GM12891 (cell line): ENCODE measurements around the gene CEP57.
"Not testable (repeated sequence)": the region's sequence is repeated elsewhere in the genome, so short reads cannot be mapped to it uniquely, and the experiment has no call there.

Experiments
- POLR2A ChIP-seq: IDR thresholded peaks from 2 replicates; pipeline ENCODE4 v1.6.1; 2011; ENCODE audit warnings: low read depth, low read length, control low read depth
- POLR2AphosphoS5 ChIP-seq: IDR thresholded peaks from 2 replicates; pipeline ENCODE4 v1.6.1; 2011; ENCODE audit warnings: low read depth, low read length, control low read depth
- TAF1 ChIP-seq: IDR thresholded peaks from 2 replicates; pipeline ENCODE4 v1.6.1; 2011; ENCODE audit warnings: low read depth, low read length, control low read depth

DNA sequence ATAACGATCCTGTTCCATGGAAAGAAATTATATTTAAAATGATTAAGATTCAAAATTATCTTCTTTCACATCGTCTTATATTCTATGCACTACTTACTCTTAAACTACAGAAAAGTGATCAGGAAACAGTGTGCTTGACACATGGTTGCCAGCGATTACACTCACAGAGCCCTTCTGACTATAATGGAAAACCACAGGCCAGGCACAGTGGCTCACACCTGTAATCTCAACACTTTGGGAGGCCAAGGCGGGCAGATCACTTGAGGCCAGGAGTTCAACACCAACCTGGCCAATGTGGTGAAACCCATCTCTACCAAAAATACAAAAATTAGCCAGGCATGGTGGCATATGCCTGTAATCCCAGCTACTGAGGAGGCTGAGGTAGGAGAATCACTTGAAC is 69.7 kb downstream of the CEP57 start:
- TF ChIP-seq POLR2A, TAF1, POLR2AphosphoS5: not testable (repeated sequence)
